Lower leg skin (tissue), 4 donors: ENCODE data around the gene CDC42BPG. TPM values are rescaled to one million over a fixed set of nuclear protein-coding genes. Genes with fewer than 3 reads are reported as not detected.

ENCODE experiments used
- DNase-seq, 2 donors: peaks; one replicate each; pipeline ENCODE4 v3.0.0-alpha.2; 2019; ENCODE audit warnings: low spot score in 2 of 2
- H3K4me3 ChIP-seq: fragments of 200-600 bp; sonication (generic); 2 replicates; pipeline ENCODE4 v1.5.1; 2017; ENCODE audit warnings: mild to moderate bottlenecking, low read depth; ENCODE audit not compliant: poor library complexity, severe bottlenecking
- POLR2A ChIP-seq, 2 donors: fragments of 450-650 bp; IDR thresholded peaks; one replicate each; pipeline ENCODE4 v1.6.1; 2016 to 2017; ENCODE audit warnings: antibody characterized with exemption in 2 of 2, mild to moderate bottlenecking in 1 of 2, moderate library complexity in 1 of 2
- WGBS, 2 donors: methylation state at CpG; one replicate each; pipeline ENCODE4 v1.1.5; 2018; 5-methylcytosine and 5-hydroxymethylcytosine counted together
- intact Hi-C: fragments of 100-400 bp; cut with DNase I; formaldehyde crosslinking; loops from one replicate; pipeline ENCODE4 v1.15.0; 2023; ENCODE audit warnings: low total_unique reads
- total RNA-seq, 4 donors: library from RNA; depleted of rRNA; stranded (reverse); fragments of >200 nt; gene quantifications; one replicate each; pipeline ENCODE4 v1.1.0, GENCODE V29; 2016
- TF ChIP-seq, protein P1 (sequence below), 3 donors: fragments of 450-650 bp; IDR thresholded peaks; one replicate each; pipeline ENCODE4 v1.5.1; 2016; ENCODE audit warnings: antibody characterized with exemption in 3 of 3, mild to moderate bottlenecking in 3 of 3, moderate library complexity in 2 of 3

Gene CDC42BPG
- total RNA-seq, 4 donors from 2014 or later, result 40.3 to 81.3 (median 50.1) TPM

DNA sequence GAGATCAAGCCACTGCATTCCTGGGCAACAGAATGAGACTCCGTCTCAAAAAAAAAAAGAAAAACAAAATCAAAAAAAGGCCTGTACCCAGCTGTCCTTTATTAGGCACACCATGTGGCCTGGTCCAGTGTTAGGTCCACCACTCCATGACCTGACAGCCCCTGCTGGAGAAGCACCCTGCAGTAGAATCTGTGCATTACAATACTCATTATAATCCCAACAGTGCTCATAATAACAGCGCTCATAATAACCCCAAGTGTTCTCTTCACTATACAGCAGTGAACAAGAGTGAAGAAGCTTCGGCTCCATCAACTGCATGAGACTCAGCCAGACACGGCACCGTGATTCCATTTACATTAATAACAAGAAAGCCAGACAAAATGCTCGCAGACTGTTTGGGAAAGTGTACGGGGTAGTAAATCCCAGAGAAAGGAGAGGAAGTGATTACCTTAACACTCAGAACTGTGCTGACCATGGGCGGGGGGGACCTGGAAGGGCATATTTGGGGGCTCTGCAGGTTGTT, 42.8 kb upstream of the CDC42BPG start:
- intact Hi-C loops, result no loop called here
- WGBS, 2 donors, result 77 to 78% methylated on average over 8 of the region's 8 CpGs
- no peak for DNase-seq
- TF ChIP-seq, protein P1, sequence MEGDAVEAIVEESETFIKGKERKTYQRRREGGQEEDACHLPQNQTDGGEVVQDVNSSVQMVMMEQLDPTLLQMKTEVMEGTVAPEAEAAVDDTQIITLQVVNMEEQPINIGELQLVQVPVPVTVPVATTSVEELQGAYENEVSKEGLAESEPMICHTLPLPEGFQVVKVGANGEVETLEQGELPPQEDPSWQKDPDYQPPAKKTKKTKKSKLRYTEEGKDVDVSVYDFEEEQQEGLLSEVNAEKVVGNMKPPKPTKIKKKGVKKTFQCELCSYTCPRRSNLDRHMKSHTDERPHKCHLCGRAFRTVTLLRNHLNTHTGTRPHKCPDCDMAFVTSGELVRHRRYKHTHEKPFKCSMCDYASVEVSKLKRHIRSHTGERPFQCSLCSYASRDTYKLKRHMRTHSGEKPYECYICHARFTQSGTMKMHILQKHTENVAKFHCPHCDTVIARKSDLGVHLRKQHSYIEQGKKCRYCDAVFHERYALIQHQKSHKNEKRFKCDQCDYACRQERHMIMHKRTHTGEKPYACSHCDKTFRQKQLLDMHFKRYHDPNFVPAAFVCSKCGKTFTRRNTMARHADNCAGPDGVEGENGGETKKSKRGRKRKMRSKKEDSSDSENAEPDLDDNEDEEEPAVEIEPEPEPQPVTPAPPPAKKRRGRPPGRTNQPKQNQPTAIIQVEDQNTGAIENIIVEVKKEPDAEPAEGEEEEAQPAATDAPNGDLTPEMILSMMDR (IDR thresholded peaks at IDR 0.05), result no peak
- no peak for TF ChIP-seq POLR2A (IDR thresholded peaks at IDR 0.05)
- no peak overlapping the region for H3K4me3 ChIP-seq

DNA sequence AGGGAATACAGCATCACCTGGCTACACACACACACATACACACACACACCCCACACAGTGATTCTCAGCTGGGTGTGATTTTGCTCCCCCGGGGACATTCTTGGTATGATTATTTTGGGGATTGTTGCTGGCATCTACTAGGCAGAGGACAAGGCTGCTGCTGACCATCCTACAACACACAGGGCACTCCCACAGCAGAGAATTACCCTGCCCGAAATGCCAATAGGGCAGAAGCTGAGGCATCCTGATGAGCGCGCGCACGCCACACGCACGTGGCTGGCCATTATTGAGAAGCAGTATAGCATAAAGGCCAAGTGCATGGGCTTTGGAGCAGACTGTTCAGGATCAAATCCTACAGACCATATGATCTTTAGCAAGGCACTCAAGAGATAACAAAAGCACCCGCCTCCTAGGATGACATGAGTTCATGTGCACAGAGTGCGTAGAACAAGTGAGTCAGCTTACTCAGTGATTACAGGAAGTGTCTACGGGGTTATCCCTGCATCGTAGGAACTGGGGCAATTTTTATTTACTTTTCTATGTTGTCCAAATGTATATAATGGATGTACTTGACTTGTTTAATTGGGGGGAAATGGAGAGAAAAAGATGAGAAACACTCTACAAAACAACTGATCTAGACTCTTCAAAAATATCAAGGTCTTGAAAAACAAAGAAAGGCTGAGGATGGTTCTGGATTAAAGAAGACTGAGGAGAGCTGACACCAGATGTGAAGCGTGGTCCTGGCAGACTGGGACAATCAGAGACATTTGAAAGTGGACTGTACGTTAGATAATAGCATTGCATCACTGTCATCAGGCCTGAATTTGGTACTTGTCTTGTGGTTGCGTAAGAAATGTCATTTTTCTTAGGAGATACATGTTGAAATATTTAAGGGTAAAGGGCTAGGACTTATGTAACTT, 41.2 kb upstream of the CDC42BPG start:
- no peak for DNase-seq
- TF ChIP-seq, protein P1 (IDR thresholded peaks at IDR 0.05), result no peak
- no peak for TF ChIP-seq POLR2A (IDR thresholded peaks at IDR 0.05)
- H3K4me3 ChIP-seq, result no peak overlapping the region
- intact Hi-C loops, result no loop called here
- 71 to 80% methylated on average over 15 of the region's 15 CpGs for whole genome bisulfite sequencing, 2 donors

DNA sequence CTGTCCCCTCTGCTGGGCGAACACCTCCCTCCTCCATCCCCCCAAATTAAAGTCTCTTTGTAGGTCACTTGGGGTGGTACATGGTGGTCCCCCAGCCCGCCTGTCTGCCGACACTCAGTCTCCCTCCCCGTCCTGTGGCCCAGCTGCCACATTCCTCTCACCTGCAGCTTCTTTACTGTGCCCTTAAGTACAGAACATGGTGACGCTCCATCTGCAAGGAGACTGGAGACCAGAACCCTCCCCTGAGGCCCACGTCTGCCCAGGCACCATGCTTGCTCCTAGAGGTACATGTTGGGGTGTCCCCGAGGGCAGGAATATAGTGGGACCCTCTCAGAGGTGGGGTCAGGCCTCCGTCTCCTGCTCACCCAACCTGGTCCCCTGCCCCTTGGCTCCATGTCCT, 39.6 kb upstream of the CDC42BPG start:
- intact Hi-C loops, result no loop called here
- H3K4me3 ChIP-seq, result no peak overlapping the region
- TF ChIP-seq, protein P1 (IDR thresholded peaks at IDR 0.05), result no peak
- no peak for TF ChIP-seq POLR2A (IDR thresholded peaks at IDR 0.05)
- 92 to 97% methylated on average over 8 of the region's 8 CpGs for WGBS, 2 donors
- no peak for DNase-seq

DNA sequence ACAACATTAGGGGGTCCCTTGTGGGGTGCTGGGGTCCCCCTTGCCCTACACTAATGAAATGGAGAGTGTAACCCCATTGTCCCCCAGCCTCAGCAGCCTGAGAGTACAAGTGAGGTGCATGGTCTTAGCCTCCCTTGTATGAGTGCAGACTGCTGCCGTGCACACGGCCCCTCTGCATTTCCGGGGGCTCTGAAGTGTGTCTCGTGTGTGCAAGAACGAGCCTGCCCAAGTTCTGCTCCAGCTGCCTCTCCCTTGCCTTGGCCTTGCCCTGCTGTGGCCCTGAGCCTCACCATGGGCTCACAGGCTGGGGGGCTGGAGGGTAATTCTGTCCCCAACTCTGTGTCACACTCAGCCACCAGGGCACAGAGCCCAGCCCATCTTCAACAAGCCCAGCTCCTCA, 39.1 kb upstream of the CDC42BPG start:
- no peak for TF ChIP-seq POLR2A (IDR thresholded peaks at IDR 0.05)
- TF ChIP-seq, protein P1 (IDR thresholded peaks at IDR 0.05), result no peak
- WGBS, 2 donors, result 62 to 80% methylated on average over 2 to 5 of the region's 5 CpGs

DNA sequence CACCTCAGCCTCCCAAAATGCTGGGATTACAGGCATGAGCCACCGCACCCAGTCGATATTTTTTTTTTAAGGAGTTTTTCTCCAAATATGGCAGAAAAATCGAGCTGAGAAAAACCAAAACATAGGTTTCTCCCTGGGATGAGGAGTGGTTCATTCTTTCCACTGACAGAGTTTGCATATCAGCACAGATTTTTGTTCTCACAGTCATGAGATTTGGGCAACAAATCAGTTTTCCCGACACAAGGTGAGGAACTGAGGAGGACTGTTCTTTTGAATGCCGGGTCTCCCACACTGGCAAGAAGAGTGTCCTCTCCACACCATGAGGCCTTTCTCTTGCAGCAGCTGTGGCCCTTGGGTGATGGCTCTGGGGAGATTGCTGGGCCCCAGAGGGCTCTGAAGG, 37.8 kb upstream of the CDC42BPG start:
- TF ChIP-seq, protein P1 (IDR thresholded peaks at IDR 0.05), result no peak
- no peak for TF ChIP-seq POLR2A (IDR thresholded peaks at IDR 0.05)
- no peak overlapping the region for H3K4me3 ChIP-seq
- intact Hi-C loops, result no loop called here
- DNase-seq, result no peak
- WGBS, 2 donors, result 70 to 72% methylated on average over 5 of the region's 5 CpGs

More for the DNA sequence above, 39.1 kb upstream of the CDC42BPG start:
- H3K4me3 ChIP-seq, result no peak overlapping the region
- DNase-seq, result no peak
- intact Hi-C loops, result no loop called here
